ENCODE results near the gene ASCC2. TPM values are rescaled to one million over a fixed set of nuclear protein-coding genes. Genes with fewer than 3 reads are reported as not detected.

The ASCC2 gene
- total and polyA plus RNA-seq, 2 experiments from 2014 or later: 30.5 to 31.3 TPM

GRCh38 chr22:29803190-29803589 lies 34.9 kb downstream of the ASCC2 start (continued):
- TF ChIP-seq ZNF462 (CRISPR knock-in tag; IDR thresholded peaks at IDR 0.05) (no peak), EZH2phosphoT487 (IDR thresholded peaks at IDR 0.05; ENCODE audit: unreplicated experiment) (no peak)

- DNase-seq (ENCODE audit: low spot score): no peak
- 0 out of 2 replicates have a peak overlapping the region, but pooled peaks have one; percentile 45 for H3K27ac ChIP-seq (ENCODE audit: low read depth)
- H3K27ac Mint-ChIP-seq: 0 out of 2 replicates have a peak overlapping the region, but pooled peaks have one; percentile 30
- no peaks in the 10 kb centered on the region for H4K20me1 ChIP-seq (replicated peaks; ENCODE audit: insufficient read depth)
- no peaks in the 10 kb centered on the region; the same call in 1 of the 2 replicates for H3K4me1 ChIP-seq (ENCODE audit: insufficient read depth)
- H3K27me3 Mint-ChIP-seq (ENCODE audit: insufficient read depth, low read depth, poor library complexity): peaks cover 4% of the 10 kb centered on the region
- peaks cover 24% of the 10 kb centered on the region for H3K36me3 Mint-ChIP-seq (ENCODE audit: low read depth)
- H3K9me2 ChIP-seq (ENCODE audit: insufficient read depth): no peaks in the 10 kb centered on the region
- no peaks in the 10 kb centered on the region for H3K27me3 ChIP-seq (ENCODE audit: insufficient read depth)
- H3F3A ChIP-seq (replicated peaks; ENCODE audit: low read depth): no peaks in the 10 kb centered on the region
- H3K36me3 ChIP-seq (ENCODE audit: insufficient read depth): peaks cover 4% of the 10 kb centered on the region
- no peak overlapping the region for H3K4me2 ChIP-seq
- H3K4me1 Mint-ChIP-seq: peaks cover 5% of the 10 kb centered on the region; the same call in 2 of the 3 replicates
- no peak overlapping the region for H2AFZ ChIP-seq
- no peak for ATAC-seq
- no peaks in the 10 kb centered on the region for H3K9me3 Mint-ChIP-seq
- H3K79me2 ChIP-seq (replicated peaks; ENCODE audit: insufficient read depth): no peaks in the 10 kb centered on the region
- H3K4me3 ChIP-seq: no peak overlapping the region
- H3K4me3 Mint-ChIP-seq: no peak overlapping the region
- TF ChIP-seq JUNB (IDR thresholded peaks at IDR 0.05; ENCODE audit: unreplicated experiment): no peak
- TF ChIP-seq ZNF331 (CRISPR knock-in tag; IDR thresholded peaks at IDR 0.05; ENCODE audit: low read depth): no peak
- no peak for TF ChIP-seq CTCF (conservative IDR thresholded peaks at IDR 0.05; ENCODE audit: low read depth in 2 of 2)
- no peak for TF ChIP-seq ZNF114 (CRISPR knock-in tag; IDR thresholded peaks at IDR 0.05)
- TF ChIP-seq CREB1 (CRISPR knock-in tag; IDR thresholded peaks at IDR 0.05; ENCODE audit: low read depth): no peak
- TF ChIP-seq POLR2AphosphoS5 (IDR thresholded peaks at IDR 0.05; ENCODE audit: low read depth): no peak
- TF ChIP-seq REST (IDR thresholded peaks at IDR 0.05; ENCODE audit: unreplicated experiment): no peak
These were observed 36.3 kb downstream of the ASCC2 start for GRCh38 chr22:29801796-29802195.
